OCI-LY1 (cell line): Measurements from ENCODE around the gene RPP14.
A peak's percentile ranks its signal among the peaks of the same experiment; 100 is the strongest.

Experiments used
- H2AFZ ChIP-seq: fragments of 200-600 bp; sonication (generic), shearing (Covaris generic); 2 replicates; pipeline ENCODE4 v1.6.0; 2014; ENCODE audit warnings: antibody characterized with exemption, mild to moderate bottlenecking, low read length
- H3F3A ChIP-seq: fragments of 200-600 bp; sonication (generic), shearing (Covaris generic); 2 replicates; pipeline ENCODE4 v1.6.0; 2014; ENCODE audit warnings: mild to moderate bottlenecking, antibody characterized with exemption, low read length, moderate library complexity; ENCODE audit not compliant: insufficient read depth
- H3K27ac ChIP-seq: fragments of 200-600 bp; sonication (generic); 2 replicates; pipeline ENCODE4 v1.5.1; 2014; ENCODE audit warnings: low read length, mixed run types, mild to moderate bottlenecking, low read depth; ENCODE audit not compliant: poor library complexity, severe bottlenecking
- H3K27me3 ChIP-seq: fragments of 200-600 bp; sonication (generic); 2 replicates; pipeline ENCODE4 v1.6.0; 2014; ENCODE audit warnings: antibody characterized with exemption, mild to moderate bottlenecking, low read length, moderate library complexity; ENCODE audit not compliant: insufficient read depth
- H3K36me3 ChIP-seq: fragments of 200-600 bp; sonication (generic); 2 replicates; pipeline ENCODE4 v1.6.1; 2014; ENCODE audit warnings: mild to moderate bottlenecking, antibody characterized with exemption, low read length, moderate library complexity, mixed read lengths; ENCODE audit not compliant: insufficient read depth
- H3K4me1 ChIP-seq: fragments of 200-600 bp; sonication (generic); 2 replicates; pipeline ENCODE4 v1.5.1; 2014; ENCODE audit warnings: mild to moderate bottlenecking, low read length, moderate library complexity; ENCODE audit not compliant: insufficient read depth, severe bottlenecking
- H3K4me2 ChIP-seq: fragments of 200-600 bp; sonication (generic), shearing (Covaris generic); 2 replicates; pipeline ENCODE4 v1.6.1; 2014; ENCODE audit warnings: low read length
- H3K4me3 ChIP-seq: fragments of 200-600 bp; sonication (generic); 2 replicates; pipeline ENCODE4 v1.5.1; 2014; ENCODE audit warnings: low read length, low read depth, mild to moderate bottlenecking, mixed read lengths; ENCODE audit not compliant: poor library complexity, severe bottlenecking
- H3K79me2 ChIP-seq: fragments of 200-600 bp; shearing (Covaris generic); 2 replicates; pipeline ENCODE4 v1.6.1; 2016; ENCODE audit warnings: mixed run types, low read length, mixed read lengths; ENCODE audit not compliant: insufficient read depth
- H3K9ac ChIP-seq: fragments of 200-600 bp; sonication (generic), shearing (Covaris generic); 2 replicates; pipeline ENCODE4 v1.6.1; 2014; ENCODE audit warnings: mild to moderate bottlenecking, low read length, mixed read lengths
- H3K9me2 ChIP-seq: fragments of 200-600 bp; sonication (generic), shearing (Covaris generic); 2 replicates; pipeline ENCODE4 v1.6.1; 2014; ENCODE audit warnings: low read depth, mild to moderate bottlenecking, low read length, mixed read lengths
- H3K9me3 ChIP-seq: fragments of 200-600 bp; shearing (Covaris generic); 2 replicates; pipeline ENCODE4 v1.6.1; 2014; ENCODE audit warnings: low read length, mixed read lengths
- H4K20me1 ChIP-seq: fragments of 200-600 bp; sonication (generic), shearing (Covaris generic); 2 replicates; pipeline ENCODE4 v1.6.0; 2016; ENCODE audit warnings: mild to moderate bottlenecking, low read length; ENCODE audit not compliant: insufficient read depth
- EZH2 ChIP-seq: fragments of 200-600 bp; sonication (generic), shearing (Covaris generic); IDR thresholded peaks from 2 replicates; pipeline ENCODE4 v1.8.0; 2017; ENCODE audit warnings: borderline replicate concordance, mixed run types, mild to moderate bottlenecking, antibody characterized with exemption, low read length, moderate library complexity, mixed read lengths
- TF ChIP-seq, protein P1 (sequence below): fragments of 200-600 bp; sonication (generic), shearing (Covaris generic); IDR thresholded peaks from 2 replicates; pipeline ENCODE4 v1.5.1; 2017; ENCODE audit warnings: mild to moderate bottlenecking, antibody characterized with exemption, low read length, moderate library complexity, mixed read lengths

The RPP14 gene

DNA sequence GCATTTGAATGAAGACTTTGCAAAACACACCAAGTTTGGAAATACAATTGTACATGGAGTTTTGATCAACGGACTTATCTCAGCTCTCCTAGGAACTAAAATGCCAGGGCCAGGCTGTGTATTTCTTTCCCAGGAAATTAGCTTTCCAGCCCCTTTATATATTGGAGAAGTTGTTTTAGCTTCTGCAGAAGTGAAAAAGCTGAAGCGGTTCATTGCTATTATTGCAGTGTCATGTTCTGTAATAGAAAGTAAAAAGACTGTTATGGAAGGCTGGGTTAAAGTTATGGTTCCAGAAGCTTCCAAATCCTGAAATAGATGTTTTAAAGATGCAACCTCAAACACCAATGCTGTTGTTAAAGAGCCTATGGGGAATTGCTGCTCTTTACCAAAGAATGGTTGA lies 11.8 kb downstream of the RPP14 start:
- no peak overlapping the region for H2AFZ ChIP-seq
- no peak overlapping the region for H3K4me2 ChIP-seq
- H3K9ac ChIP-seq = no peak overlapping the region
- no peak for TF ChIP-seq EZH2
- no peak overlapping the region for H3K4me3 ChIP-seq
- H3K79me2 ChIP-seq = no peaks in the 10 kb centered on the region
- no peaks in the 10 kb centered on the region for H4K20me1 ChIP-seq
- H3K9me2 ChIP-seq = no peaks in the 10 kb centered on the region
- H3F3A ChIP-seq = no peaks in the 10 kb centered on the region
- H3K9me3 ChIP-seq = no peaks in the 10 kb centered on the region
- no peak overlapping the region for H3K27ac ChIP-seq
- H3K27me3 ChIP-seq = no peaks in the 10 kb centered on the region
- H3K36me3 ChIP-seq = peaks cover 62% of the 10 kb centered on the region
- peaks cover 17% of the 10 kb centered on the region for H3K4me1 ChIP-seq

DNA sequence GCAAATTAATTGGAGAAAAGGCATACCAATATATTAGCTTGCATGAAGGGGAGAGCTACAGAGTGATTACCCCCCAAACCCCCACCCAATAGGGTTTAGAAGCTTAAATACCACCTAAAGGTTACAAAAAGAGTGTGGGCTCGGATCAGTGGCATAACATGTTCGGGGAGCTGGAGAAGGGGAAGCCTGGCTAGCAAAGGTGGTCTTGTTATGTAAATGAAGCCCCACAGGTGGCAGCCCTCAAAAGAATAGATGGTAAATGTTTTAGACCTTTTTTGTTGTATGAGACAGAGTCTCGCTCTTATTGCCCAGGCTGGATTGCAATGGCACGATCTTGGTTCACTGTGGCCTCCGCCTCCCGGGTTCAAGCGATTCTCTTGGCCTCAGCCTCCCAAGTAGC lies 15.7 kb downstream of the RPP14 start:
- no peak overlapping the region for H3K4me3 ChIP-seq
- H3K79me2 ChIP-seq = no peaks in the 10 kb centered on the region
- TF ChIP-seq, protein P1, sequence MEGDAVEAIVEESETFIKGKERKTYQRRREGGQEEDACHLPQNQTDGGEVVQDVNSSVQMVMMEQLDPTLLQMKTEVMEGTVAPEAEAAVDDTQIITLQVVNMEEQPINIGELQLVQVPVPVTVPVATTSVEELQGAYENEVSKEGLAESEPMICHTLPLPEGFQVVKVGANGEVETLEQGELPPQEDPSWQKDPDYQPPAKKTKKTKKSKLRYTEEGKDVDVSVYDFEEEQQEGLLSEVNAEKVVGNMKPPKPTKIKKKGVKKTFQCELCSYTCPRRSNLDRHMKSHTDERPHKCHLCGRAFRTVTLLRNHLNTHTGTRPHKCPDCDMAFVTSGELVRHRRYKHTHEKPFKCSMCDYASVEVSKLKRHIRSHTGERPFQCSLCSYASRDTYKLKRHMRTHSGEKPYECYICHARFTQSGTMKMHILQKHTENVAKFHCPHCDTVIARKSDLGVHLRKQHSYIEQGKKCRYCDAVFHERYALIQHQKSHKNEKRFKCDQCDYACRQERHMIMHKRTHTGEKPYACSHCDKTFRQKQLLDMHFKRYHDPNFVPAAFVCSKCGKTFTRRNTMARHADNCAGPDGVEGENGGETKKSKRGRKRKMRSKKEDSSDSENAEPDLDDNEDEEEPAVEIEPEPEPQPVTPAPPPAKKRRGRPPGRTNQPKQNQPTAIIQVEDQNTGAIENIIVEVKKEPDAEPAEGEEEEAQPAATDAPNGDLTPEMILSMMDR = no peak
- no peak for TF ChIP-seq EZH2
- no peaks in the 10 kb centered on the region for H3K9me3 ChIP-seq
- peak overlapping the region; percentile 87 for H3K27ac ChIP-seq
- H3K27me3 ChIP-seq = no peaks in the 10 kb centered on the region
- peaks cover 25% of the 10 kb centered on the region for H3K36me3 ChIP-seq
- peak overlapping the region; percentile 7; the same call in 1 of the 2 replicates for H3K4me2 ChIP-seq
- H3K9ac ChIP-seq = peak overlapping the region; percentile 15; the same call in 1 of the 2 replicates
- H4K20me1 ChIP-seq = no peaks in the 10 kb centered on the region
- peaks cover 54% of the 10 kb centered on the region for H3K4me1 ChIP-seq
- H3K9me2 ChIP-seq = no peaks in the 10 kb centered on the region
- no peak overlapping the region for H2AFZ ChIP-seq
- H3F3A ChIP-seq = no peaks in the 10 kb centered on the region

DNA sequence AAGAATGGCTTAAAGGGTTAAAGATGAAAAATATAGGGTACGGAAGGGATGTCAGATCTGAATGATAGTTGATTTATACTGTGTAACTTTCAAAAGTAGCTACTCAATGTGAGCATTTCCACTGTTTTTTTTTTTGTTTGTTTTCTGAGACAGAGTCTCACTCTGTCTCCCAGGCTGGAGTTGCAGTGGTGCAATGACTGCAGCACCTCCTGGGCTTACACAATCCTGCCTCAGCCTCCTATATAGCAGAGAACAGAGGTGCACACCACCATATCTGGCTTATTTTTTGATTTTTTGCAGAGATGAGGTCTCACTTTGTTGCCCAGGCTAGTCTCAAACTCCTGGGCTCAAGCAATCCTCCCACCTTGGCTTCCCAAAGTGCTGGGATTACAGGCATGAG lies 16.7 kb downstream of the RPP14 start:
- Histone ChIP-seq H3K9me3 (no peaks in the 10 kb centered on the region), H3K27me3 (no peaks in the 10 kb centered on the region), H3K27ac (peak overlapping the region; percentile 87), H3K9me2 (no peaks in the 10 kb centered on the region), H4K20me1 (no peaks in the 10 kb centered on the region), H3K36me3 (peaks cover 15% of the 10 kb centered on the region; the same call in 1 of the 2 replicates), H3K4me2 (no peak overlapping the region), H3K4me3 (no peak overlapping the region), H3K4me1 (peaks cover 54% of the 10 kb centered on the region), H2AFZ (no peak overlapping the region), H3K9ac (no peak overlapping the region), H3K79me2 (no peaks in the 10 kb centered on the region), H3F3A (no peaks in the 10 kb centered on the region)
- TF ChIP-seq, protein P1 = no peak
- TF ChIP-seq EZH2 = no peak
